ENCODE measurements around the gene RTN4. TPM values are rescaled to one million over a fixed set of nuclear protein-coding genes. Genes with fewer than 3 reads are reported as not detected.

RTN4 gene
- total and polyA plus RNA-seq, 11 donors: 46.1 to 250 (median 95.5) TPM

DNA sequence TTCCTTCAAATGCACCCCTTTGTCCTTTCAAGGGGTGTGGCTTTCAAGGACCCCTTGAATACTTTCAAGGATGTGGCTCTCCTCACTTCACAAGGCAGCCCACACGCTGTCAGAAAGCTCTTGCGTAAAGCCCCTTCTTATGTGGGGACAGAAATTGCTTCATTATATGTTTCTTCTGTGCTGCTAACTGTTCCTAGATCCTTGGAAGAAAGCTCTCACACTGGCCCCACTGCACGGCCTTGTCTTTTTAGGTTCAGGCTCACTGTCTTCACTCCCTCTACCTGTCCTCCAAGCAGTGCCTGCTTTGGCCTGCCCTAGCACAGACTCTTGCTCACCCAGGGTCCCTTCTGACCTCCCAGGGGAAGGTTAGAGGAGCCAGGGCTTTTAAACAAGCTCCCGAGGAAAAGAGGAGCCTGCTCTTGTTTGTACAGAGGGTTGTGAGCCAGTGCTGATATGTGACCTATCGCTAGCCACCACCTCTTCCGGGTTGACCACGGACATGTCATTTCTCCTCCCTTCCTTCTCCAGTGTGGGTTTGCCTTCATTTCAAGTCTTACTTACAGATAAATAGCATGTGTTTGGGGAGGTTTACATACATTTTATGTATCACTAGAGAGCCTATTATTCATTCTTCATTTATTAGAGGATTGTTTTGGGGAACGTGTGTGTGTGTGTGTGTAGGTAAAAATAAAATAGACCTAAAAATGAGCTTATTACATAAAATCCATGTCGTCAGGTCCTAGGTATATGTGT is 94.7 kb downstream of the RTN4 start:
- Histone ChIP-seq H3K27ac (no peak overlapping the region), H3K27me3 (peaks cover 0 to 6% (median 0%) of the 10 kb centered on the region in 9 donors), H3K4me1 (no peaks in the 10 kb centered on the region), H3K4me3 (no peak overlapping the region), H3K36me3 (no peaks in the 10 kb centered on the region), H3K9me3 (no peaks in the 10 kb centered on the region)
- TF ChIP-seq POLR2A (IDR thresholded peaks at IDR 0.05): no peak
- TF ChIP-seq, protein P1, sequence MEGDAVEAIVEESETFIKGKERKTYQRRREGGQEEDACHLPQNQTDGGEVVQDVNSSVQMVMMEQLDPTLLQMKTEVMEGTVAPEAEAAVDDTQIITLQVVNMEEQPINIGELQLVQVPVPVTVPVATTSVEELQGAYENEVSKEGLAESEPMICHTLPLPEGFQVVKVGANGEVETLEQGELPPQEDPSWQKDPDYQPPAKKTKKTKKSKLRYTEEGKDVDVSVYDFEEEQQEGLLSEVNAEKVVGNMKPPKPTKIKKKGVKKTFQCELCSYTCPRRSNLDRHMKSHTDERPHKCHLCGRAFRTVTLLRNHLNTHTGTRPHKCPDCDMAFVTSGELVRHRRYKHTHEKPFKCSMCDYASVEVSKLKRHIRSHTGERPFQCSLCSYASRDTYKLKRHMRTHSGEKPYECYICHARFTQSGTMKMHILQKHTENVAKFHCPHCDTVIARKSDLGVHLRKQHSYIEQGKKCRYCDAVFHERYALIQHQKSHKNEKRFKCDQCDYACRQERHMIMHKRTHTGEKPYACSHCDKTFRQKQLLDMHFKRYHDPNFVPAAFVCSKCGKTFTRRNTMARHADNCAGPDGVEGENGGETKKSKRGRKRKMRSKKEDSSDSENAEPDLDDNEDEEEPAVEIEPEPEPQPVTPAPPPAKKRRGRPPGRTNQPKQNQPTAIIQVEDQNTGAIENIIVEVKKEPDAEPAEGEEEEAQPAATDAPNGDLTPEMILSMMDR (IDR thresholded peaks at IDR 0.05): no peak
- ATAC-seq (no peak), DNase-seq (no peak)
- intact Hi-C loops (cut with DNase I): loop anchor here in 1 of 10 donors (5.0 kb wide), 1 partner anchor 38 kb away; no protein-coding TSS in a partner anchor
- 66 to 76% (median 71%) methylated on average over 9 of the region's 9 CpGs for WGBS, 4 donors

DNA sequence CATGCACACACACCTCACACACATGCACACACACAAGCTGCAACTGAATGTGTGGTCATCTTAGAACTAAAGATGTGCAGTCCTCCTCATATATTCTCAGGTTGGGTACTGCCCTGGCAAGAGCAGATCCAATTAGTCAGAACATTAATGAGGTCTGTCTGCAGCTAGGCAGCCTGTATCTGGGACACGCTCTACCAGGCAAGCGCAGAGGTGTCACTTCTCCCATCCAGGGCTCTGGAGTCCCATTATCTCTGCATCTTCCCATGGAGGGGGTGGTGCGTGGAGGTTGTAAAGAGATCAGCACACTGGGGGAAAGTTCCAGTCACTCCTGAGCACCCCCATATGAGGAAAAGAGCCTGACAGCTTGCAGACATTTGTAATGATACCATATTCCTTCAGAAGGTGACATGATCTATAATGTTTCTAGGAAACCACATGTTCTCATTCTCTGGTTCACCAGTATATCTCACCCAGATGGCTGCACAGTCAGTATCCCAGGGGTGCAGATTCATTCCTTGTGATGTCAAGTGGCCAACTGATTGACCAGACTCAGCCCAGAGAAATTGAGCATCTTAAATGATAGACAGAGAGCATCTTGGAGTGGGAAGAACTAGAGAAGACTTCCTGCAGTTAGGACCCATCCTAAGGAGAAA is 95.4 kb downstream of the RTN4 start:
- Histone ChIP-seq H3K36me3 (no peaks in the 10 kb centered on the region), H3K27ac (no peak overlapping the region), H3K27me3 (peaks cover 0 to 2% (median 0%) of the 10 kb centered on the region in 9 donors), H3K4me3 (no peak overlapping the region), H3K9me3 (no peaks in the 10 kb centered on the region), H3K4me1 (no peaks in the 10 kb centered on the region)
- no peak for TF ChIP-seq POLR2A (IDR thresholded peaks at IDR 0.05)
- TF ChIP-seq, protein P1 (IDR thresholded peaks at IDR 0.05): no peak
- intact Hi-C loops (cut with DNase I): loop anchor here in 1 of 10 donors (5.0 kb wide), 1 partner anchor 38 kb away; no protein-coding TSS in a partner anchor
- no peak for DNase-seq
- ATAC-seq: no peak
- 90 to 100% (median 92%) methylated on average over 2 to 3 of the region's 3 CpGs for WGBS, 4 donors

DNA sequence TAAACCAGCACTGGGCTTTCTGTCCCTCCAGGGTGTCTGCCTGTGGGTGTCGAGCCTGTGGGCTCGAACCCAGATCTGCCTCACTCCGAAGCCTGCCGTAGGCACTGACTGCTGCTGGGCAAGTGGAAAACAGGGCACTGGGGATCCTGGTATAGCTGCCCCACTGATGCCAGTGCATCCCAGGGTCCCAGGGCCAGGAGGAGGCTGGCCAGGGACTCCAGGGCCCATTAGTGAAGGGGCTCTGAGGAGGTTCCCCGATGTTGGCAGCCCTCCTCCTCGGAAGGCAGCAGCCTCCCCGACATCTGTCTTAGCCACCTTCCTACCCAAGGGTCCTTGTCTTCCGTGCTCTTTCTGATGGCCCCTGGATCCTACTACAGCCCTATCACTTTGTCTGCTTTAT is 96.1 kb downstream of the RTN4 start:
- no peak for ATAC-seq
- H3K27ac ChIP-seq: no peak overlapping the region
- no peaks in the 10 kb centered on the region for H3K27me3 ChIP-seq
- DNase-seq: no peak
- intact Hi-C loops (cut with DNase I): no loop called here
- TF ChIP-seq POLR2A (IDR thresholded peaks at IDR 0.05): no peak
- TF ChIP-seq, protein P1 (IDR thresholded peaks at IDR 0.05): no peak
- H3K9me3 ChIP-seq: no peaks in the 10 kb centered on the region
- H3K4me1 ChIP-seq: no peaks in the 10 kb centered on the region
- 81 to 87% (median 84%) methylated on average over 6 to 8 of the region's 8 CpGs for WGBS, 4 donors
- no peak overlapping the region for H3K4me3 ChIP-seq
- no peaks in the 10 kb centered on the region for H3K36me3 ChIP-seq

DNA sequence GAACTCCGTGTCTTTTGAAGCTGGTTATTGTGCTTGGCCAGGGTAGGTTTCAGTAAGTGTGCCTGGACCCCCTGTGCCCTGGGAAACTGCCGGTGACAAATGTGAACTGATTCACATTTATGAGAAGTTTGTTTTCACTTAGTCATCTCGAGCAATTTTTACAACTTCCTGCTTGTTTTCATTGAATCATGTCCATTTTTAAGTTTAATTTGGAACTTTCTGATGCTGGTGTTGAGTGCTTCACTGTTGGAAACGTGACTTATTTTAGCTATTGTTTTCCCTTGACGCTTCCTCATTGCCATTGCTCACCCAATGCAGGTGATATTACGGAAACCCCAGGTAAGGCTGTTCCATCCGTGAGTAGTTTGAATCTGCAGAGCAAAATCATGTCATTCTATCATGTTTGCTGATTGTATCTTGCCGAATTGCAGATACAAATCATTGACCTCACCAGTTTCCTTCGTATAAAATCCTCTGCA is 97.2 kb downstream of the RTN4 start:
- Histone ChIP-seq H3K27me3 (peaks cover 0 to 6% (median 0%) of the 10 kb centered on the region in 9 donors), H3K36me3 (no peaks in the 10 kb centered on the region), H3K9me3 (no peaks in the 10 kb centered on the region), H3K4me3 (no peak overlapping the region), H3K4me1 (no peaks in the 10 kb centered on the region), H3K27ac (no peak overlapping the region)
- WGBS, 4 donors: 70 to 77% (median 73%) methylated on average over 9 of the region's 9 CpGs
- TF ChIP-seq POLR2A (IDR thresholded peaks at IDR 0.05): no peak
- TF ChIP-seq, protein P1 (IDR thresholded peaks at IDR 0.05): no peak
- DNase-seq: no peak
- ATAC-seq: no peak
- intact Hi-C loops (cut with DNase I): no loop called here

Data from heart left ventricle (tissue), 16 donors.